Measurements from ENCODE around the gene RNF8. TPM values are rescaled to one million over a fixed set of nuclear protein-coding genes. Genes with fewer than 3 reads are reported as not detected.
A peak's percentile ranks its signal among the peaks of the same experiment; 100 is the strongest.
"Not testable (repeated sequence)": the region's sequence is repeated elsewhere in the genome, so short reads cannot be mapped to it uniquely, and the experiment has no call there.

RNF8 gene, protein sequence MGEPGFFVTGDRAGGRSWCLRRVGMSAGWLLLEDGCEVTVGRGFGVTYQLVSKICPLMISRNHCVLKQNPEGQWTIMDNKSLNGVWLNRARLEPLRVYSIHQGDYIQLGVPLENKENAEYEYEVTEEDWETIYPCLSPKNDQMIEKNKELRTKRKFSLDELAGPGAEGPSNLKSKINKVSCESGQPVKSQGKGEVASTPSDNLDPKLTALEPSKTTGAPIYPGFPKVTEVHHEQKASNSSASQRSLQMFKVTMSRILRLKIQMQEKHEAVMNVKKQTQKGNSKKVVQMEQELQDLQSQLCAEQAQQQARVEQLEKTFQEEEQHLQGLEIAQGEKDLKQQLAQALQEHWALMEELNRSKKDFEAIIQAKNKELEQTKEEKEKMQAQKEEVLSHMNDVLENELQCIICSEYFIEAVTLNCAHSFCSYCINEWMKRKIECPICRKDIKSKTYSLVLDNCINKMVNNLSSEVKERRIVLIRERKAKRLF
- total RNA-seq, result 10 to 100 TPM; 11.3 to 15.6 (median 14.1) TPM
- 10 to 100 TPM in 1 of 3 donors, 1 to 10 TPM in 2; 8.0 to 12.4 (median 9.8) TPM for polyA plus RNA-seq
- long read RNA-seq, donor 1, full-length matches to known transcripts, result 2 of 2 reads
- long read RNA-seq, donor 1, partial matches to known transcripts, result 0 of 2 reads
- long read RNA-seq, donor 1, other reads (novel, unspliced or antisense), result 0 of 2 reads
- long read RNA-seq, donor 2, full-length matches to known transcripts, result 1 of 1 reads
- long read RNA-seq, donor 2, partial matches to known transcripts, result 0 of 1 reads
- long read RNA-seq, donor 2, other reads (novel, unspliced or antisense), result 0 of 1 reads

DNA sequence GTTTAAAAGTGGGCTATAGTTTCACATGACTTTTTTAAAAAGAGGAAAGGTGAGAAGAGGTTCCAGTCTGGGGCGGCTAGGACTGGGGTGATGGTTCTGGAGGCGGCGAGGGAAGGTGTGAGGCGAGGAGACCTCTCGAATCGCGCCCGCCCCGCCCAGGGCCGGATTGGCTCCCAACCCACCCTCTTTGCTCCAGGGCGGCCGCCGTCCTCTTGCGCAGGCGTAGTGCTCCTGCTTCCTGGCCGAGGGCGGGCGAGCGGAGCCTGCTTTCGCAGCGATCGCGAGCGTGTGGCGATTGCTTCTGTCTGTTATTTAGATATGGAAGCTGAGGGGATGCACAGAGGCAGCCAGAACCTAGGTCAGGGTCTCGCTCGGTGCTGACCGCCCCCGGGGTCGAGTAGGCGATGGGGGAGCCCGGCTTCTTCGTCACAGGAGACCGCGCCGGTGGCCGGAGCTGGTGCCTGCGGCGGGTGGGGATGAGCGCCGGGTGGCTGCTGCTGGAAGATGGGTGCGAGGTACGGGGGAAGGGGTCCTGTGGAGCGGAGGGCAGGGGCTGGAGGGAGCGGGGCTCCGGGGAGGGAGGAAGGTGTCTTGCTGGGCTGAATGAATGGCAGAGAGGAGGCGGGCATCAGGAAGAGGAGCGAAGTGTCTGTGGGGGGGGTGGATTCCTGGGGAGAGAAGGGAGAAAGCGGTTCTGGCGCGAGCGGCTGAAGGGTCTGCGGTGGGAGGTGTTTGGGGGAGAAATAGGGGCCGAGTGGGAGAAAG is at the start of gene RNF8:
RNF8 (plus strand) TSS at position 223 of the 765 bp plus-strand sequence; CDS start at position 405, 182 bp downstream.
- Histone ChIP-seq H3K27ac (peak within 1 kb of the TSS in 7 of 8 donors; percentile 24 to 80 (median 55)), H3K4me1 (peaks cover 5 to 44% (median 21%) of the 10 kb centered on the region in 6 donors), H3K4me3 (peak within 1 kb of the TSS; percentile 75 to 97 (median 92)), H3K9me3 (no peaks in the 10 kb centered on the region), H3K36me3 (no peaks in the 10 kb centered on the region), H3K27me3 (replicated peaks in 1 of 7) (no peaks in the 10 kb centered on the region)
- intact Hi-C loops (cut with DNase I; ENCODE audit: low total_unique reads), result no loop called here
- 0 to 1% (median 0%) methylated on average over 40 to 54 of the region's 54 CpGs for WGBS, 5 donors
- peak; percentile 84 to 91 (median 89) for TF ChIP-seq POLR2AphosphoS5 (IDR thresholded peaks at IDR 0.05)
- TF ChIP-seq POLR2A (IDR thresholded peaks at IDR 0.05), result no peak
- DNase-seq, result peak; percentile 97

DNA sequence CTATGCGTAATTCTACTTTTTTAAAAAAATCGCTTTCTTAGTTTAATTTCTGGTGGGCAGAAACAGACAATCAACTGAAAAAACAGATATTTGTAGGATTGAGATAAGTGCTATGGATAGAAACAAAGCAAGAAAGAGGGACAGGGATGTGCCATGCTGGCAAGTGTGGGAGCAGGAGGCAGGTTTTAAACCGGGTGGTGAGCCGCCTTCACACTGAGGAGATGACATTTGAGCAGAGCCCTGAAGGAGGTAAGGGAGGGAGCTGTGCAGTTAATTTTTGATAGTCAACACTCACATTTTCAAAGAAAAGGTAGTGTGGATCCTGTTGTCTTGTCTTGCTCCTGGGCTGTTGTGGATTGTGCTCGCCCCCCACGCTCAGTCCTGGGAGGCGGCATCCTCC is 49.0 kb upstream of the RNF8 start:
- intact Hi-C loops (cut with DNase I; ENCODE audit: low total_unique reads), result no loop called here
- no peaks in the 10 kb centered on the region for H3K9me3 ChIP-seq
- H3K4me1 ChIP-seq, result no peaks in the 10 kb centered on the region
- H3K36me3 ChIP-seq, result peaks cover 0 to 88% (median 26%) of the 10 kb centered on the region in 6 donors
- H3K4me3 ChIP-seq, result no peak overlapping the region
- TF ChIP-seq POLR2AphosphoS5 (IDR thresholded peaks at IDR 0.05) (no peak), POLR2A (IDR thresholded peaks at IDR 0.05) (no peak)
- TF ChIP-seq, protein P1, sequence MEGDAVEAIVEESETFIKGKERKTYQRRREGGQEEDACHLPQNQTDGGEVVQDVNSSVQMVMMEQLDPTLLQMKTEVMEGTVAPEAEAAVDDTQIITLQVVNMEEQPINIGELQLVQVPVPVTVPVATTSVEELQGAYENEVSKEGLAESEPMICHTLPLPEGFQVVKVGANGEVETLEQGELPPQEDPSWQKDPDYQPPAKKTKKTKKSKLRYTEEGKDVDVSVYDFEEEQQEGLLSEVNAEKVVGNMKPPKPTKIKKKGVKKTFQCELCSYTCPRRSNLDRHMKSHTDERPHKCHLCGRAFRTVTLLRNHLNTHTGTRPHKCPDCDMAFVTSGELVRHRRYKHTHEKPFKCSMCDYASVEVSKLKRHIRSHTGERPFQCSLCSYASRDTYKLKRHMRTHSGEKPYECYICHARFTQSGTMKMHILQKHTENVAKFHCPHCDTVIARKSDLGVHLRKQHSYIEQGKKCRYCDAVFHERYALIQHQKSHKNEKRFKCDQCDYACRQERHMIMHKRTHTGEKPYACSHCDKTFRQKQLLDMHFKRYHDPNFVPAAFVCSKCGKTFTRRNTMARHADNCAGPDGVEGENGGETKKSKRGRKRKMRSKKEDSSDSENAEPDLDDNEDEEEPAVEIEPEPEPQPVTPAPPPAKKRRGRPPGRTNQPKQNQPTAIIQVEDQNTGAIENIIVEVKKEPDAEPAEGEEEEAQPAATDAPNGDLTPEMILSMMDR (IDR thresholded peaks at IDR 0.05 in 8 of 11, conservative IDR thresholded peaks at IDR 0.05 in 3 of 11), result no peak
- no peaks in the 10 kb centered on the region for H3K27me3 ChIP-seq (replicated peaks in 1 of 7)
- H3K27ac ChIP-seq, result no peak overlapping the region
- no peak for DNase-seq
- 93 to 98% (median 97%) methylated on average over 7 of the region's 7 CpGs for WGBS, 5 donors

DNA sequence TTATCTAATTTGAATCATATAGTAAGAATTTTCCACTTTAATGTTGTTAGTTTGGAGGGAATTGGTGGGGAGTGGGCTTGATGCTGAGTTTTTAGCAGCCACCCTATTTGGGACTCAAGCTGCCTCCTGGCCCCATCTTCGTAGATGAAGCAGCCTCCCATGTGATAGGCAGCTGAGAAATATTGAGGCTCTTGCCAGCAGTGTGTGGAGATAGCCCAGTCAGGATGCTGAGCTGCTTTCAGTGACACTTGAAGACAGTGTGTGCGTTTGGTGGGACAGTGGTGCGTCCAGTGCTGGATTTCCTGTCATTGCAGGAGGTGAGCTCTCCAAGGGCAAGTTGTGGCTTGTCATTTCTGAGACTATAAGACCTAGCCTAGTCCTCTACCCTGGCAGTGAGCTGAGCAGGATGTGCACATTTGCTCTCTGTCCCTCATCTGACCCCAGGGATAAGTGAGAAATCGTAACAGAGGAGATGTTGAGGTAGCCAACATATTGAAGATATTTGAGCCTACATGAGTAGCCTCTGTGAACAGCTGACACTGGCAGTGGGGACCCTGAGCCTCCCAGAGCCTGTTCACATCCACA is 47.9 kb upstream of the RNF8 start:
- Histone ChIP-seq H3K4me3 (no peak overlapping the region), H3K27ac (no peak overlapping the region), H3K9me3 (no peaks in the 10 kb centered on the region), H3K4me1 (no peaks in the 10 kb centered on the region), H3K27me3 (replicated peaks in 1 of 7) (no peaks in the 10 kb centered on the region), H3K36me3 (peaks cover 0 to 78% (median 26%) of the 10 kb centered on the region in 6 donors)
- intact Hi-C loops (cut with DNase I; ENCODE audit: low total_unique reads), result no loop called here
- DNase-seq, result no peak
- 80 to 94% (median 87%) methylated on average over 4 of the region's 4 CpGs for WGBS, 5 donors
- TF ChIP-seq, protein P1 (IDR thresholded peaks at IDR 0.05 in 8 of 11, conservative IDR thresholded peaks at IDR 0.05 in 3 of 11), result no peak
- no peak for TF ChIP-seq POLR2AphosphoS5 (IDR thresholded peaks at IDR 0.05)

- intact Hi-C loops (cut with DNase I; ENCODE audit: low total_unique reads), result no loop called here
- no peak overlapping the region for H3K27ac ChIP-seq
- H3K36me3 ChIP-seq, result peaks cover 0 to 70% (median 26%) of the 10 kb centered on the region in 6 donors
- TF ChIP-seq POLR2AphosphoS5 (IDR thresholded peaks at IDR 0.05) (no peak), POLR2A (IDR thresholded peaks at IDR 0.05) (no peak)
- TF ChIP-seq, protein P1 (IDR thresholded peaks at IDR 0.05 in 8 of 11, conservative IDR thresholded peaks at IDR 0.05 in 3 of 11), result no peak
- WGBS, 5 donors, result 87 to 95% (median 91%) methylated on average over 4 of the region's 4 CpGs
- no peak overlapping the region for H3K4me3 ChIP-seq
- H3K9me3 ChIP-seq, result no peaks in the 10 kb centered on the region
- no peak for DNase-seq
- no peaks in the 10 kb centered on the region for H3K4me1 ChIP-seq
- no peaks in the 10 kb centered on the region for H3K27me3 ChIP-seq (replicated peaks in 1 of 7)
These were observed 47.1 kb upstream of the RNF8 start for GRCh38 chr6:37306624-37307222.

- DNase-seq; intact Hi-C loops (cut with DNase I; ENCODE audit: low total_unique reads); H3K4me1 ChIP-seq; H3K27me3 ChIP-seq (replicated peaks in 1 of 7); H3K4me3 ChIP-seq; H3K9me3 ChIP-seq; H3K27ac ChIP-seq: not testable (repeated sequence)
- WGBS, 5 donors, result 94 to 98% (median 95%) methylated on average over 10 of the region's 10 CpGs
- H3K36me3 ChIP-seq, result peaks cover 0 to 67% (median 22%) of the 10 kb centered on the region in 6 donors
These were observed 46.3 kb upstream of the RNF8 start for GRCh38 chr6:37307484-37307883.
